Natural killer cell (primary cell): ENCODE measurements around the gene SNN. TPM values are rescaled to one million over a fixed set of nuclear protein-coding genes. Genes with fewer than 3 reads are reported as not detected.

Experiments
- ATAC-seq, 3 donors: fragments of 150-1000 bp in 2 of 3; fragments of 200-7000 bp in 1 of 3; cut with Tn5 transposase; 1 replicate in 1 of 3; 2 replicates in 2 of 3; pipeline ENCODE4 v1.10.0; 2021; ENCODE audit warnings: mild to moderate bottlenecking in 2 of 3, moderate library complexity in 2 of 3
- DNase-seq, 2 donors: peaks; one replicate each; pipeline versions ENCODE4 v3.0.0 to v3.0.0-alpha.2; 2013 to 2021; ENCODE audit warnings: mixed read lengths in 1 of 2
- H3K27ac ChIP-seq: one replicate; pipeline ENCODE4 v1.5.1; 2013; ENCODE audit warnings: mild to moderate bottlenecking, low read length
- H3K27me3 ChIP-seq: one replicate; pipeline ENCODE4 v1.6.1; 2013; ENCODE audit warnings: low read length; ENCODE audit not compliant: control insufficient read depth, insufficient read depth
- H3K36me3 ChIP-seq: one replicate; pipeline ENCODE4 v1.6.1; 2013; ENCODE audit warnings: low read length; ENCODE audit not compliant: control insufficient read depth, insufficient read depth
- H3K4me1 ChIP-seq: one replicate; pipeline ENCODE4 v1.6.1; 2013; ENCODE audit warnings: low read length; ENCODE audit not compliant: control insufficient read depth, insufficient read depth
- H3K4me3 ChIP-seq: one replicate; pipeline ENCODE4 v1.5.1; 2013; ENCODE audit warnings: low read length
- H3K9me3 ChIP-seq: one replicate; pipeline ENCODE4 v1.6.1; 2013; ENCODE audit warnings: low read length; ENCODE audit not compliant: control insufficient read depth, insufficient read depth
- H3K27ac Mint-ChIP-seq, 2 donors: one replicate each; pipeline ENCODE4 v1.8.0; 2022; ENCODE audit warnings: mild to moderate bottlenecking in 2 of 2, mixed read lengths in 2 of 2, moderate library complexity in 1 of 2
- H3K27me3 Mint-ChIP-seq, 2 donors: one replicate each; pipeline ENCODE4 v1.8.0; 2022; ENCODE audit warnings: low read depth in 2 of 2, mixed read lengths in 2 of 2
- H3K36me3 Mint-ChIP-seq: one replicate; pipeline ENCODE4 v1.8.0; 2022; ENCODE audit warnings: mixed read lengths
- H3K4me1 Mint-ChIP-seq, 2 donors: one replicate each; pipeline ENCODE4 v1.8.0; 2022; ENCODE audit warnings: mixed read lengths in 2 of 2
- H3K4me3 Mint-ChIP-seq: one replicate; pipeline ENCODE4 v1.8.0; 2022; ENCODE audit warnings: mild to moderate bottlenecking, moderate library complexity, mixed read lengths
- H3K9me3 Mint-ChIP-seq, 2 donors: one replicate each; pipeline ENCODE4 v1.8.0; 2022; ENCODE audit warnings: mixed read lengths in 2 of 2
- CTCF ChIP-seq: fragments of 200-600 bp; IDR thresholded peaks from one replicate; pipeline ENCODE4 v1.8.0; 2022; ENCODE audit warnings: antibody characterized with exemption
- WGBS: methylation state at CpG from one replicate; pipeline ENCODE4 v1.1.7; 2013; ENCODE audit warnings: missing lambda C conversion rate; ENCODE audit not compliant: insufficient coverage; 5-methylcytosine and 5-hydroxymethylcytosine counted together
- intact Hi-C: fragments of 100-400 bp; cut with micrococcal nuclease; formaldehyde crosslinking; loops from one replicate; pipeline ENCODE4 v1.14.2; 2022
- total RNA-seq, 4 donors: library from RNA; stranded (reverse); fragments of 120-200 nt in 1 of 4; gene quantifications; one replicate each; pipeline versions ENCODE4 v1.2.3 to v1.2.4, GENCODE V29; 2013 to 2022

Gene SNN
- total RNA-seq, 3 donors from 2014 or later (not counting 1 experiment from before 2014, with no cell fraction given) = 5.3 to 20.0 (median 12.5) TPM

GRCh38 chr16:11630046-11630767 lies 38.0 kb upstream of the SNN start:
- Mint-ChIP-seq H3K4me3 (no peak overlapping the region), H3K4me1 (peaks cover 7 to 15% of the 10 kb centered on the region in 2 donors)

GRCh38 chr16:11630768-11631056 lies 37.5 kb upstream of the SNN start:
- H3K36me3 ChIP-seq = no peaks in the 10 kb centered on the region
- no peak for ATAC-seq
- TF ChIP-seq CTCF = no peak
- no peak overlapping the region for H3K4me3 ChIP-seq
- Mint-ChIP-seq H3K9me3 (no peaks in the 10 kb centered on the region), H3K27me3 (peaks cover 0 to 1% of the 10 kb centered on the region in 2 donors), H3K27ac (no peak overlapping the region), H3K36me3 (no peaks in the 10 kb centered on the region), H3K4me3 (no peak overlapping the region), H3K4me1 (peaks cover 7 to 17% of the 10 kb centered on the region in 2 donors)
- intact Hi-C loops = no loop called here
- H3K27ac ChIP-seq = no peak overlapping the region
- no peaks in the 10 kb centered on the region for H3K9me3 ChIP-seq
- peaks cover 17% of the 10 kb centered on the region for H3K4me1 ChIP-seq
- H3K27me3 ChIP-seq = no peaks in the 10 kb centered on the region
- no peak for DNase-seq
- 91% methylated on average over 6 of the region's 6 CpGs for WGBS

More at GRCh38 chr16:11630046-11630767, 38.0 kb upstream of the SNN start:
- Histone ChIP-seq H3K27ac (no peak overlapping the region), H3K9me3 (no peaks in the 10 kb centered on the region), H3K4me3 (no peak overlapping the region), H3K27me3 (no peaks in the 10 kb centered on the region), H3K36me3 (no peaks in the 10 kb centered on the region), H3K4me1 (peaks cover 22% of the 10 kb centered on the region)
- no peak for TF ChIP-seq CTCF
- no peaks in the 10 kb centered on the region for H3K36me3 Mint-ChIP-seq
- H3K27ac Mint-ChIP-seq = no peak overlapping the region
- DNase-seq (no peak), ATAC-seq (no peak)
- H3K27me3 Mint-ChIP-seq = no peaks in the 10 kb centered on the region
- 78% methylated on average over 11 of the region's 12 CpGs for WGBS
- intact Hi-C loops = no loop called here
- no peaks in the 10 kb centered on the region for H3K9me3 Mint-ChIP-seq

GRCh38 chr16:11631214-11631613 lies 37.0 kb upstream of the SNN start:
- no peaks in the 10 kb centered on the region for H3K9me3 ChIP-seq
- Mint-ChIP-seq H3K9me3 (no peaks in the 10 kb centered on the region), H3K36me3 (no peaks in the 10 kb centered on the region), H3K27me3 (peaks cover 0 to 6% of the 10 kb centered on the region in 2 donors), H3K4me1 (peaks cover 11 to 22% of the 10 kb centered on the region in 2 donors), H3K4me3 (no peak overlapping the region), H3K27ac (no peak overlapping the region)
- no peak for TF ChIP-seq CTCF
- WGBS = 84% methylated on average over 7 of the region's 7 CpGs
- H3K36me3 ChIP-seq = no peaks in the 10 kb centered on the region
- ATAC-seq (no peak), DNase-seq (no peak)
- no peak overlapping the region for H3K4me3 ChIP-seq
- H3K27me3 ChIP-seq = no peaks in the 10 kb centered on the region
- intact Hi-C loops = no loop called here
- H3K4me1 ChIP-seq = peaks cover 16% of the 10 kb centered on the region
- H3K27ac ChIP-seq = no peak overlapping the region

- Mint-ChIP-seq H3K4me1 (peaks cover 13 to 24% of the 10 kb centered on the region in 2 donors), H3K27ac (no peak overlapping the region), H3K36me3 (no peaks in the 10 kb centered on the region), H3K4me3 (no peak overlapping the region), H3K9me3 (no peaks in the 10 kb centered on the region), H3K27me3 (peaks cover 0 to 7% of the 10 kb centered on the region in 2 donors)
- Histone ChIP-seq H3K36me3 (no peaks in the 10 kb centered on the region), H3K27me3 (no peaks in the 10 kb centered on the region), H3K4me3 (no peak overlapping the region), H3K4me1 (peaks cover 16% of the 10 kb centered on the region), H3K9me3 (no peaks in the 10 kb centered on the region), H3K27ac (no peak overlapping the region)
- intact Hi-C loops = no loop called here
- TF ChIP-seq CTCF = no peak
- ATAC-seq (no peak), DNase-seq (no peak)
- 89% methylated on average over 15 of the region's 15 CpGs for WGBS
Observed at GRCh38 chr16:11632455-11632939, 35.8 kb upstream of the SNN start.
